Measurements from ENCODE around the gene HELZ. TPM values are rescaled to one million over a fixed set of nuclear protein-coding genes. Genes with fewer than 3 reads are reported as not detected.

Gene HELZ
- total RNA-seq, 1 experiment from 2014 or later, result 49.8 TPM

DNA sequence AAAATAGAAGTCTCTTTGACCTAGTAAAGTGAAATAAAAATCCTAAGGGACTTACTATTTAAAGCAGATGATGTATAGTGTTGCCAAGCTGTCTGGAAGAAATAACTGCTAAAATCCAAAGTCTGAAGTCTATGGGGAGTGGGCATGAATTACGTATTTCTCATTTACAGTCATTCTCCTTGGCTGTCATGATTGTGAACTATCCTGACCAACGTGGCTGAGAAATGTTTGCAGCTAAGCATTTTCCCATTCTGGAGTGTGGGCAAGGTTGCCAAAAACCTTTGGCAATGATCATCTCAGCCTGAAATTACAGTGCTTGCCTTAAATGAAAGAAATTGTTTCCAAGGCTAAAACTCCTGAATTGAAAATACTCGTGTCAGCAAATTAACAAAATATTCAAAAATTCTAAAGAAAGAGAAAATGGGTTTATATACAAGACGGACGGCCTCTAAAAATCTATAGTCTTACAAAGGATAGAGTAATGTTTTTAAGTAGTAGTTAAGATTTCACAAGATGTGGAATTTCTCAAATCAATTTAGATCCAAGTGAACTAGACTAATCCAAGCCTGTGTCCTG lies 123.6 kb downstream of the HELZ start:
- WGBS (ENCODE audit: extremely low coverage, insufficient read length, low lambda C conversion rate), result no CpG with 5 or more reads among the region's 5 CpGs
- Mint-ChIP-seq H3K9me3 (0 out of 5 replicates have a peak, but pooled peaks cover 0 to 2% of the 10 kb centered on the region in 2 experiments), H3K27ac (no peak overlapping the region)

More for the DNA sequence above, 123.6 kb downstream of the HELZ start:
- Histone ChIP-seq H3K23me2 (ENCODE audit: insufficient read length, low read depth, low read length, poor library complexity, severe bottlenecking) (no peaks in the 10 kb centered on the region), H3K23ac (ENCODE audit: insufficient read length, low read depth, low read length) (no peak overlapping the region), H4K20me1 (ENCODE audit: control insufficient read depth, insufficient read depth, insufficient read length) (no peaks in the 10 kb centered on the region), H2AFZ (ENCODE audit: low read length) (no peak overlapping the region), H3K56ac (ENCODE audit: insufficient read length, low read depth, low read length) (no peak overlapping the region), H3K4ac (ENCODE audit: low read depth, low read length) (no peak overlapping the region), H2BK20ac (ENCODE audit: low read depth, low read length, poor library complexity, severe bottlenecking) (no peak overlapping the region), H2AK5ac (ENCODE audit: insufficient read length, low read length) (no peak overlapping the region), H2BK120ac (ENCODE audit: low read depth, low read length, poor library complexity, severe bottlenecking) (no peak overlapping the region), H4K5ac (ENCODE audit: insufficient read length, low read depth, low read length) (no peak overlapping the region), H3K4me2 (ENCODE audit: insufficient read depth, insufficient read length, low read length) (no peak overlapping the region), H3K18ac (ENCODE audit: insufficient read length, low read depth, low read length) (no peak overlapping the region), H3K9me3 (ENCODE audit: control insufficient read depth, low read depth, low read length) (no peaks in the 10 kb centered on the region), H3T11ph (ENCODE audit: low read length) (no peak overlapping the region), H4K8ac (replicated peaks; ENCODE audit: insufficient read length, low read depth, low read length) (no peak overlapping the region), H3K27me3 (ENCODE audit: insufficient read depth, low read length) (no peaks in the 10 kb centered on the region), H4K91ac (ENCODE audit: insufficient read length, low read depth, low read length) (no peak overlapping the region), H3K14ac (ENCODE audit: insufficient read depth, low read length) (no peak overlapping the region), H3K27ac (ENCODE audit: insufficient read length, low read depth, low read length) (no peak overlapping the region), H3K9ac (ENCODE audit: extremely low read depth, insufficient read length, low read length) (no peak overlapping the region), H3K79me2 (ENCODE audit: insufficient read depth, low read length) (no peaks in the 10 kb centered on the region), H2BK15ac (ENCODE audit: low read depth, low read length) (no peak overlapping the region), H2BK5ac (ENCODE audit: insufficient read length, low read length) (no peak overlapping the region), H3K79me1 (ENCODE audit: insufficient read depth, low read depth, low read length, poor library complexity, severe bottlenecking) (no peaks in the 10 kb centered on the region), H2BK12ac (ENCODE audit: insufficient read length, low read depth, low read length) (no peak overlapping the region), H3K4me1 (ENCODE audit: insufficient read depth, low read length) (no peaks in the 10 kb centered on the region)
- no peak overlapping the region for H3K4me3 Mint-ChIP-seq
- no peaks in the 10 kb centered on the region for H3K4me1 Mint-ChIP-seq
- TF ChIP-seq, protein P1, sequence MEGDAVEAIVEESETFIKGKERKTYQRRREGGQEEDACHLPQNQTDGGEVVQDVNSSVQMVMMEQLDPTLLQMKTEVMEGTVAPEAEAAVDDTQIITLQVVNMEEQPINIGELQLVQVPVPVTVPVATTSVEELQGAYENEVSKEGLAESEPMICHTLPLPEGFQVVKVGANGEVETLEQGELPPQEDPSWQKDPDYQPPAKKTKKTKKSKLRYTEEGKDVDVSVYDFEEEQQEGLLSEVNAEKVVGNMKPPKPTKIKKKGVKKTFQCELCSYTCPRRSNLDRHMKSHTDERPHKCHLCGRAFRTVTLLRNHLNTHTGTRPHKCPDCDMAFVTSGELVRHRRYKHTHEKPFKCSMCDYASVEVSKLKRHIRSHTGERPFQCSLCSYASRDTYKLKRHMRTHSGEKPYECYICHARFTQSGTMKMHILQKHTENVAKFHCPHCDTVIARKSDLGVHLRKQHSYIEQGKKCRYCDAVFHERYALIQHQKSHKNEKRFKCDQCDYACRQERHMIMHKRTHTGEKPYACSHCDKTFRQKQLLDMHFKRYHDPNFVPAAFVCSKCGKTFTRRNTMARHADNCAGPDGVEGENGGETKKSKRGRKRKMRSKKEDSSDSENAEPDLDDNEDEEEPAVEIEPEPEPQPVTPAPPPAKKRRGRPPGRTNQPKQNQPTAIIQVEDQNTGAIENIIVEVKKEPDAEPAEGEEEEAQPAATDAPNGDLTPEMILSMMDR (conservative IDR thresholded peaks at IDR 0.05), result no peak
- peaks cover 21 to 47% (median 27%) of the 10 kb centered on the region in 3 experiments for H3K36me3 Mint-ChIP-seq (ENCODE audit: insufficient read depth in 1 of 3, low read depth in 3 of 3)
- no peak for DNase-seq
- H3K27me3 Mint-ChIP-seq (ENCODE audit: low read depth), result no peaks in the 10 kb centered on the region

Measured in H9 (cell line).